ENCODE data around the gene UROC1.

- TF ChIP-seq POLR2AphosphoS5 (IDR thresholded peaks at IDR 0.05) = no peak
- TF ChIP-seq, protein P1, sequence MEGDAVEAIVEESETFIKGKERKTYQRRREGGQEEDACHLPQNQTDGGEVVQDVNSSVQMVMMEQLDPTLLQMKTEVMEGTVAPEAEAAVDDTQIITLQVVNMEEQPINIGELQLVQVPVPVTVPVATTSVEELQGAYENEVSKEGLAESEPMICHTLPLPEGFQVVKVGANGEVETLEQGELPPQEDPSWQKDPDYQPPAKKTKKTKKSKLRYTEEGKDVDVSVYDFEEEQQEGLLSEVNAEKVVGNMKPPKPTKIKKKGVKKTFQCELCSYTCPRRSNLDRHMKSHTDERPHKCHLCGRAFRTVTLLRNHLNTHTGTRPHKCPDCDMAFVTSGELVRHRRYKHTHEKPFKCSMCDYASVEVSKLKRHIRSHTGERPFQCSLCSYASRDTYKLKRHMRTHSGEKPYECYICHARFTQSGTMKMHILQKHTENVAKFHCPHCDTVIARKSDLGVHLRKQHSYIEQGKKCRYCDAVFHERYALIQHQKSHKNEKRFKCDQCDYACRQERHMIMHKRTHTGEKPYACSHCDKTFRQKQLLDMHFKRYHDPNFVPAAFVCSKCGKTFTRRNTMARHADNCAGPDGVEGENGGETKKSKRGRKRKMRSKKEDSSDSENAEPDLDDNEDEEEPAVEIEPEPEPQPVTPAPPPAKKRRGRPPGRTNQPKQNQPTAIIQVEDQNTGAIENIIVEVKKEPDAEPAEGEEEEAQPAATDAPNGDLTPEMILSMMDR (IDR thresholded peaks at IDR 0.05) = no peak
Observed at GRCh38 chr3:126521122-126521891, 3.7 kb upstream of the UROC1 start.

Data from breast epithelium (tissue), 3 donors.